HG03039 (cell line): ENCODE results near the gene RERE.
"Not testable (repeated sequence)": the region's sequence is repeated elsewhere in the genome, so short reads cannot be mapped to it uniquely, and the experiment has no call there.

Source experiments
- ATAC-seq: cut with Tn5 transposase; IDR thresholded peaks from one replicate; pipeline ENCODE4 v1.9.1; 2021; ENCODE audit warnings: mild to moderate bottlenecking, moderate library complexity; ENCODE audit not compliant: unreplicated experiment

Gene RERE

GRCh38 chr1:8754247-8754650 is 63.2 kb downstream of the RERE start:
- ATAC-seq: no peak

DNA sequence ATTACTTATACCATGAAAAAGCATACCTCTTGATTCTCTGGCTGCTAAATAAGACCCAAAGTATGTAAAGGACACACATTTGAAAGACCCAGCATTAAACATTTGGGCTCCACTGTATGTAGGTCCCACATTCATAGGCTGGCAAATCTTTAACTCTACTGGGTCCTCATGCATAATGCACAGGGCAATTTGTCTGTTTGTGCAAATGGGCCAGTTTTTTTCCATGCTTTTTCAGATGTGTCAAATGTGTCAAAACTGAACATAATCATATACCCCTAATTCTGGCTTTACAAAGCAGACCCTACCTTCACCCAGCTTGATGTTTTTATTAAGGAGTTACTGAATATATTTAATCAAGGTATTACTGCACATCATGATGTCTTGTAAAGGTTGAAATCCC is 63.7 kb downstream of the RERE start:
- no peak for ATAC-seq

GRCh38 chr1:8752921-8753713 is 64.3 kb downstream of the RERE start:
- ATAC-seq: no peak

DNA sequence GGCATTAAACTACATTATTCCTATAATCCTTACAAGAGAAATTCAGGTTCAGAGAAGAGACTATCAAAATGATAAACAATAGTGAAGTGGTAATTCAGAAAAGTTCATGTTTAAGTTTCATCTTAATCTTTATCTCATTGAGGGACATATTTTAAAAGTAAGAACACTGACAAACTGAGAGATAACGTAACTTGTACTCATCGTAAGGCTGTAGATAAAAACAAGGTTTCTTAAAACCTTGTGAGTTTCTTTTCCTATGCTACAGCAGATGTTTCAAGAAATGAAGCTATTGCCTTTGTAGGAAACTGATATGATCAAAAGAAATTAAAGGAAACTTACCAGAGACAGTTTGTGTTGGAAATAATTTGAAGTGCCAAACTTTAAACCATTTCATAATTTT is 65.0 kb downstream of the RERE start:
- ATAC-seq: no peak

- no peak for ATAC-seq
These were observed 65.5 kb downstream of the RERE start for GRCh38 chr1:8751984-8752383.

GRCh38 chr1:8747879-8748825 is 69.3 kb downstream of the RERE start:
- ATAC-seq: no peak

- ATAC-seq: no peak
These were observed 70.9 kb downstream of the RERE start for GRCh38 chr1:8746554-8746953.

GRCh38 chr1:8745749-8746390 is 71.6 kb downstream of the RERE start:
- ATAC-seq: no peak

DNA sequence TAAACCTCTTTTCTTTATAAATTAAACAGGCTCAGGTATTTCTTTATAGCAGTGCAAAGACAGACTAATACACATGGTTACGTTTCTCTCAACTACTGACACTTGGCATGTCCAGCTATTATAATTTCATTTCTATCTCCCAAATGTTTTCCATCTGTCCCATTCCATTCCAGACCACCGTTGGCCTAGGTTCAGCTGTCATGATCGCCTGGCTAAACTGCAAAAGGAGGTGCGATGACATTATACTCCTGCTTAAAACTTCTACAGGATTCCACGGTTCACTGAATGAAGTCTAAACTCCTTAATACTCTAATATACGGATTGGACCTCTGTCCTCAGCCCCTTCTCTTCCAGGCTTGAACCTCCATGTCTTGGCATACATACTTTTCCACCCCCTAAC is 72.1 kb downstream of the RERE start:
- ATAC-seq: no peak

DNA sequence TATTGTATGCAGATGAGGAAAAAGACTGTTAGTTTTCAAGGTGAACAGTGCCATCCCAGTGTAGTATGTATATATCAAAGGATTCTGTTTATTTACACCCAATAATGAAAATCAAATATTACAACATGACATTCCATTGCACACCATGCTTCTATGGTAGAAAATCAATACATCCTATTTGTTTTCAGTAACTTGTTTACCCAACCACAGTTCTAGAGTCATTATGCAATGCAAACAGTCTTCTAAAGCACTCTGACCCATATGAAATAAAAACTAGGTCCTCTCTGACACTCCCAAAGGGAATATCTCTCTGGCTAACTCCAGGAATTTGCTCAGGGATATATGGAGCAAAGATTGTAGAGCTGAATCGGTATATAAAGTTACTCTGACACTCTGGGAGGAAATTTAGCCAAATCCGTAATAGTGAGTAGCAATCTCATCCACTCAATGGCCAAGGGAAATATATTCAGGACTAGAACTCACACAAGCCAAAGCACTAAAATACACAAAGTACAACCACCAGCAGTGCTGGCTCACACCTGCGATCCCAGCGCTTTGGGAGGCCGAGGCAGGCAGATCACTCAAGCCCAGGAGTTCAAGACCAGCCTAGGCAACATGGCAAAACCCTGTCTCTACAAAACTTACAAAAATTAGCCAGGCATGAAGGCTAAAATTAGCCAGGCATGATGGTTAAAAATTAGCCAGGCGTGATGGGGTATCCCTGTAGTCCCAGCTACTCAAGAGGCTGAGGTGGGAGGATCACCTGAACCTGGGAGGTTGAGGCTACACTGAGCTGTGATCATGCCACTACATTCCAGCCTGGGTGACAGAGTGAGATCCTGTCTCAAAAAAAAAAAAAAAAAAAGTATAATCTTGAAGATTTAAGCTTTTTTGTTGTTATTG is 75.2 kb downstream of the RERE start:
- no peak for ATAC-seq

DNA sequence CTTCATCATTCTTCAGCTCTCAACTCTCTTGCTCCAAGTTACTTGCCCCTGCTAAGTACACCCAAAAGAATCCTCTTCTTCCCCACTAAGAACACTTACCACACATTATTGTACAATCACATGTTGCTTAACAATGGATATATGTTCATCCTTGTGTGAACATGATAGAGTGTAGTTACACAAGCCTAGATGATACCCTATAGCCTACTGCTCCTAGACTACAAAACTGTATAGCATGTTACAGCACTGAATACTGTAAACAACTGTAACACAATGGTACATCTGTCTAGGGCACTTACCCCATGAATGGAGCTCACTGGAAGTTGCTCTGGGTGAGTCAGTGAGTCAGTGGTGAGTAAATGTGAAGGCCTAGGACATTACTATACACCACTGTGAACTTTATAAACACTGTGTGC is 77.4 kb downstream of the RERE start:
- no peak for ATAC-seq

GRCh38 chr1:8739377-8739776 is 78.1 kb downstream of the RERE start:
- ATAC-seq: no peak

DNA sequence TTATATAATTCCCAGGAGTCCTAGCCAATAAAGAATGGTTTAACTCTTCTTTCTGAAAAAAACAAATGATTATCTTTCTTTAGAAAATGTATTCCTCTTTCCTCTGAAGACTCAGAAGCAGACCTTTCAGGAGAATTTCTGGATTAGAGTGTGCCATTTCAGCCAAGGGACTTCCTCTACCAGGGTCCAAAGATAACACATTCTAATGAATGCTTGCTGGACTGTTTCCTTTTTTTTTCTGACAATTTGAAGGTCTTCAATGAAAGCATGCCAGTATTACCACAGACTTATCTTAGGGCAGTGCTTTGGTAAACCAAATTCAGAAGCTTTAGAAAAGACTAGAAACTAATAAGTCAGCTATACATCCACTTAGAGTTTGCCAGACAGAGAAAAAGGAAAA is 80.5 kb downstream of the RERE start:
- ATAC-seq: no peak

DNA sequence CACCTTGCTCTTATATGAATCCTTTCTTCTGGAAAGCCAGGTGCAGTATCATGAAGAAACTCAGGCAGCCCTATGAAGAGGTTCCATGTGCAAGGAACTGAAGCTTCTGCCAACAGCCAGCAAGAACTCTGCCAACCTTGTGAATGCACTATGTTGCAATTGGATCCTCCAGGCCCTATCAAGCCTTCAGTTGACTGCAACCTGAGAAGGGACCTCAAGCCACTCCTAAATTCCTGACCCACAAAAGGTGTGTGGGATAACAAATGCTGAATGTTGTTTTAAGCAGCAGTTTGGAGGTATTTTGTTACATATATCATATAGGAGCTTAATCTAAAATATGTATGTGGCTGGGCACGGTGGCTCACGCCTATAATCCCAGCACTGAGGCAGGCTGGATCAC is 84.0 kb downstream of the RERE start:
- no peak for ATAC-seq

DNA sequence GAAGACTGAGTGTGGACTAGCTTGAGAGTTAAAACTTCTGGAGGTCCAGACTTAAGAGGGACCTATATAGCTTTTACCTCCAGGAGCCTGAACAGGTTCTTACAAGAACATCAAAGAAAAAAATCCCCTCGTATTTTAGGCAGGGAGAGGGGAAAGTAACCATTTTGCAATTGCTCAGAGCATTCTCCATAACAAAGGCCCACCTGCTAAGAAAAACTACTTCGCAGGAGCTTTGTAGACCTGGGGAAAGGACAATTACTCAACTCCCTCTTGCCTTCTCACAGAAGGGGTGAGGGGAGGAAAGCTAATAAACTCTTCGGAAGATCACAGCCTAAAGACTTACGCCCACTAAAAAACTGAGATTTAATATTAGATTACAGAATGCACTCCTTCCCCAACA is 86.3 kb downstream of the RERE start:
- ATAC-seq: no peak

GRCh38 chr1:8728464-8728863 is 89.0 kb downstream of the RERE start:
- no peak for ATAC-seq

GRCh38 chr1:8727809-8728213 is 89.6 kb downstream of the RERE start:
- ATAC-seq: no peak

DNA sequence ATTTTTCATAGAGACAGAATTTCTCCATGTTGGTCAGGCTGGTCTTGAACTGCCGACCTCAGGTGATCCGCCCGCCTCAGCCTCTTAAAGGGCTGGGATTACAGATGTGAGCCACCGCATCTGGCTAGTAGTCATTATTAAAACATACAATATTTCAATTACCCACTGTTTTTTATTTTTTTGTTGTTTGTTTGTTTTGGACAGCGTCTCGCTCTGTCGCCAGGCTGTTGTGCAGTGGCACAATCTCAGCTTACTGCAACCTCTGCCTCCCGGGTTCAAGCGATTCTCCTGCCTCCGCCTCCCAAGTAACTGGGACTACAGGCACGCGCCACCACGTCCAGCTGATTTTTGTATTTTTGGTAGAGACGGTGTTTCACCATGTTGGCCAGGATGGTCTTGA is 90.1 kb downstream of the RERE start:
- not testable (repeated sequence) for ATAC-seq

DNA sequence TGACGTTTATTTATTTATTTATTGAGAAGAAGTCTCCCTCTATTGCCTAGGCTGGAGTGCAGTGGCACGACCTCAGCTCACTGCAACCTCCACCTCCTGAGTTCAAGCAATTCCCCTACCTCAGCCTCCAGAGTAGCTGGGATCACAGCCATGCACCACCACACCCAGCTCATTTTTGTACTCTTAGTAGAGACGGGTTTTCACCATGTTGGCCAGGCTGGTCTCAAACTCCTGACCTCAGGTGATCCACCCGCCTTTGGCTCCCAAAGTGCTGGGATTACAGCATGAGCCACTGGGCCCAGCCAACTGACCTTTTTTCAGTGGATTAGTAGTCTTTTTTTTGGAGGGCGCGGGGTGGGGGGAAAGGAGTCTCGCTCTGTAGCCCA is 90.6 kb downstream of the RERE start:
- not testable (repeated sequence) for ATAC-seq

DNA sequence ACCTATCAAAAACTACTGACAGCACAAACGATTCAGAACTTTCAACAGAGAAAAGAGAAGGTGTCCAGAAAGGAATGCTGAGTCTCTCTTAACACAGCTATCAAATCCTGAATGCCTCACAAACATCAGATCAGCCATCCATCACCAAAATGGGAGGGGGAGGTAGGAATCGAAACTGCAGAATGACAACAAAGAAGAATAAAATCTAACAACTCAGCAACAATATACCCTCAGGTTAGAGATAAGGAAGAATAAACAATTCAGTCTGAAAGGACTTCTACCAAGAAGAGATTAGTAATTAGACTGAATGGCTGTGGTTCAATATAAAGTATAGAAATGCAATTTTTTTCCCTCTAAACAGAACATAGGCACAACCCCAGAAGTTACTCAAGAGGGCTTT is 94.4 kb downstream of the RERE start:
- ATAC-seq: no peak

DNA sequence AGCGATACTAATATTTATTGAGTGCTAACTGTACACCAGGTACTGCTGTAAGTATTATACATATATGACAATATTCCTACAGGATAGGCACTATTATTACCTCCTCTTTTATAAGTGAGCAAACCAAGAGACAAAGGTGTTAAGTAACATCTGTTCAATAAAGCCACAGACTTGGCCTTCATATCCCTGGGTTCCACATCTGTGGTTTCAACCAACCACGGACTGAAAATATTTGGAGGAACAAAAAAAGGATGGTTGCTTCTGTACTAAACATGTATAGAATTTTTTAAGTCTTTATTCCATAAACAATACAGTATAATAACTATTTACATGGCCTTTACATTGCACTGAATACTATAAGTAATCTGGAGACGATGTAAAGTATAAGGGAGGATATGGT is 95.1 kb downstream of the RERE start:
- no peak for ATAC-seq
